NB4 (cell line): ENCODE results near the gene WDR86.

ENCODE experiments used
- DNase-seq: peaks from one replicate; pipeline ENCODE4 v3.0.0; 2010; ENCODE audit warnings: low read depth
- H3K4me3 ChIP-seq: one replicate; pipeline ENCODE4 v1.5.1; 2011; ENCODE audit warnings: mild to moderate bottlenecking, low read depth, low read length, moderate library complexity
- MYC ChIP-seq: IDR thresholded peaks from 2 replicates; pipeline ENCODE4 v1.6.1; 2011; ENCODE audit warnings: low read depth, low read length
- POLR2A ChIP-seq: IDR thresholded peaks from 2 replicates; pipeline ENCODE4 v1.6.1; 2011; ENCODE audit warnings: mild to moderate bottlenecking; ENCODE audit not compliant: insufficient read length; ENCODE audit errors: extremely low read depth
- TF ChIP-seq, protein P1 (sequence below): IDR thresholded peaks from 2 replicates; pipeline ENCODE4 v1.6.1; 2011; ENCODE audit warnings: low read depth, low read length
- TF ChIP-seq, protein P2 (sequence below): IDR thresholded peaks from one replicate; pipeline ENCODE4 v1.5.1; 2012; ENCODE audit warnings: low read depth, low read length

Gene WDR86

DNA sequence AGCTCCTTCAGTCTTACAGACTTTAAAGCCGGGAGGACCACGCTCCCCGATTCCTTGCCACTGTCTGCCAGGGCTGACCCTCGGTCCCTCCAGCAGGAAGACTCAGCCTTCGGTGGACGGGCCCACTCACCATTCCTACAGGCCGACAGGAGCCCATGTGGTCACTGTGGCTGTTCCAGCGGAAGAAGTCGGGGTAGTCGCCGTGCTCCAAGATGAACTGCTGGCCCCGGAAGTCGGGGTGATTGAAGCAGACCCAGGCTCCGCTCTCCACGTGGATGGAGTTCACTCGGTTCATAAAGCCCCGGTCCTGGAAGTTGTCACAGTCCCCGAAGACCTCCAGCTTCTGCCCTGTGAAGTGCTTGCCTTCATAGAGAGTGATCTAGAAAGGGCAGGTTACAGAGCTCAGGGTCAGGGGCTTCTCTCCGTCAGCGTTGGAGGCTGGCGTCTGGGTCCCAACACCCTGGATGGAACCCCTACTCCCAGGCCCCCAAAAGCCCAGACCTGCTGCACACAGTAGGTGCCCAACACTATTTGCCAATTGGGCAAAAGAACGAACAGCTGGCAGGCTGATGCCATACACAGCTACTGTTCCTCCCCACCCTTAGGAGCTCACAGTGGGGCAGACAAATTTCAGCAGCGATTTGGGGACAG, 28.2 kb upstream of the WDR86 start:
- H3K4me3 ChIP-seq = no peak overlapping the region
- DNase-seq = no peak
- TF ChIP-seq MYC (no peak), POLR2A (no peak)
- TF ChIP-seq, protein P1, sequence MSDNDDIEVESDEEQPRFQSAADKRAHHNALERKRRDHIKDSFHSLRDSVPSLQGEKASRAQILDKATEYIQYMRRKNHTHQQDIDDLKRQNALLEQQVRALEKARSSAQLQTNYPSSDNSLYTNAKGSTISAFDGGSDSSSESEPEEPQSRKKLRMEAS = no peak
- TF ChIP-seq, protein P2, sequence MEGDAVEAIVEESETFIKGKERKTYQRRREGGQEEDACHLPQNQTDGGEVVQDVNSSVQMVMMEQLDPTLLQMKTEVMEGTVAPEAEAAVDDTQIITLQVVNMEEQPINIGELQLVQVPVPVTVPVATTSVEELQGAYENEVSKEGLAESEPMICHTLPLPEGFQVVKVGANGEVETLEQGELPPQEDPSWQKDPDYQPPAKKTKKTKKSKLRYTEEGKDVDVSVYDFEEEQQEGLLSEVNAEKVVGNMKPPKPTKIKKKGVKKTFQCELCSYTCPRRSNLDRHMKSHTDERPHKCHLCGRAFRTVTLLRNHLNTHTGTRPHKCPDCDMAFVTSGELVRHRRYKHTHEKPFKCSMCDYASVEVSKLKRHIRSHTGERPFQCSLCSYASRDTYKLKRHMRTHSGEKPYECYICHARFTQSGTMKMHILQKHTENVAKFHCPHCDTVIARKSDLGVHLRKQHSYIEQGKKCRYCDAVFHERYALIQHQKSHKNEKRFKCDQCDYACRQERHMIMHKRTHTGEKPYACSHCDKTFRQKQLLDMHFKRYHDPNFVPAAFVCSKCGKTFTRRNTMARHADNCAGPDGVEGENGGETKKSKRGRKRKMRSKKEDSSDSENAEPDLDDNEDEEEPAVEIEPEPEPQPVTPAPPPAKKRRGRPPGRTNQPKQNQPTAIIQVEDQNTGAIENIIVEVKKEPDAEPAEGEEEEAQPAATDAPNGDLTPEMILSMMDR = no peak

DNA sequence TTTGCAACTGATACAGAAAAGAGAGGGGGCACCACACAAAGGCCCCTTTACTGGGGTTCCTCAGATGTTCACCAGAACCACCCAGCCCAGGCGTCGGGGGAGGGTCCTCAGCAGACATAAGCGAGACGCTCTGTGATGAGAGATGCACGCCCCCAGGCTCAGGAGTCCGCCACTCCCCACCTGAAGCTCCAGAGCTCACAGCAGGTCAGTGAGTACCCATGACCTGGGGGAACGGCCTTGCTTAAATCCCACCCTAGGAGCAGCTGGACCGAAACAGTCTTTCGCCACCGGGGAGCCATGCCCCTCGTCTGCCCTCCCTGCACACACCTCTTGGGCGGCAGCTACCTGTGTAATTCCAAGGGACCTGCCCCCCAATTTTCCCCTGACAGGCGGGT, 27.3 kb upstream of the WDR86 start:
- no peak for DNase-seq
- TF ChIP-seq MYC (no peak), POLR2A (no peak)
- TF ChIP-seq, protein P2 = no peak
- TF ChIP-seq, protein P1 = no peak
- no peak overlapping the region for H3K4me3 ChIP-seq

DNA sequence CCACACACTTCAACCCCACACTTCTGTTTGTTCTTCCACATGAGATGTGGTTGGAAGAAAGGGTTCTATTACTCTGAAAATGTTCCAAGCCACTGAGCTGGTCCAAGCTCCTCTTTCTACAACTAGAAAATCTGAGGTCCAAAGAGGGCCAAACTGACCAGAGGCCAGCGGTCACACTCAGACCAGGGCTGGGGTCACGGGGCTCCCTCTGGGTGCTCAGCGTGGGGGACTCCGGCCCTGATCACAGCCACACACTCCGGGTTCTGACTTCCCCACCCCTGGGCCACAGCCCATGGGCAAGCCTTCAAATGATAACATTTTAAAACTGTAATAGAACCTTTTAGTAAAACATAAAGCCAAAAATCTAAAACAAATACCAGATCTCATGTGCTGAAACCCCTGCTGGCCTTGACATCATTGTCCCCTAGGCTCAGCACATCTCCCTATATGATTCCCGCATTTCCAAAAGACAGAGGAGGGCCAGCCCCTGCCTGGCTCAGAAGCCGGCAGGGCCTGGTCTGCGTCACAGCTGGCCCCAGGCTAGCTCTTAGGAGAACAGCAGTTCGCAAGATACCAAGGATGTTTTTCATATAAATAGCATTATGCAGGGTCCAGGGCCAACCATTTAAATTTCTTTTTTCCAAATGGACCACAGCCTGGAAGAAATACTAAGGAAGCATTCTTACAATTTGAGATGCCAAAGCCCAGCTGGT, 26.8 kb upstream of the WDR86 start:
- no peak for TF ChIP-seq MYC
- no peak for TF ChIP-seq POLR2A
- TF ChIP-seq, protein P1 = no peak
- no peak for DNase-seq
- no peak overlapping the region for H3K4me3 ChIP-seq

DNA sequence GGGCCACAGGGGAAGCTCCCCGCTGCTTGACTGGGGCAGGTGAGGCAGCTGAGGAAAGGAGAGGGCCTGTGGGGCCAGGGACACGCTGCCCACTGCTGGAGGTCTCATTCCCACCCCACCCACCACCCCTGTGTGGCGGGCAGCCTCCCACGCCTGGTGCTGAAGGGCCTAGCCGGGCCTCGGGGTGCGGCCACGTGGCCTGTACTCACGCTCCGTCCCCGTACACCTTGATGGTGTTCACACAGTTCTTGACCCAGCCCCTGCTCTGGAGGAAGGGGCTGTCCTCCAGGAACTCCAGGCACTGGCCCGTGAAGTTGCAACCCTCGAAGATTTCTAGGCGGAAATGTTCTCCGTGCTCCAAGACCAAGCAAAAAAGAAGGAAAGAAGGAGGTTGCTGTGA, 26.1 kb upstream of the WDR86 start:
- TF ChIP-seq, protein P1 = no peak
- TF ChIP-seq, protein P2 = no peak
- TF ChIP-seq POLR2A = no peak
- no peak for TF ChIP-seq MYC
- DNase-seq = no peak
- H3K4me3 ChIP-seq = no peak overlapping the region

DNA sequence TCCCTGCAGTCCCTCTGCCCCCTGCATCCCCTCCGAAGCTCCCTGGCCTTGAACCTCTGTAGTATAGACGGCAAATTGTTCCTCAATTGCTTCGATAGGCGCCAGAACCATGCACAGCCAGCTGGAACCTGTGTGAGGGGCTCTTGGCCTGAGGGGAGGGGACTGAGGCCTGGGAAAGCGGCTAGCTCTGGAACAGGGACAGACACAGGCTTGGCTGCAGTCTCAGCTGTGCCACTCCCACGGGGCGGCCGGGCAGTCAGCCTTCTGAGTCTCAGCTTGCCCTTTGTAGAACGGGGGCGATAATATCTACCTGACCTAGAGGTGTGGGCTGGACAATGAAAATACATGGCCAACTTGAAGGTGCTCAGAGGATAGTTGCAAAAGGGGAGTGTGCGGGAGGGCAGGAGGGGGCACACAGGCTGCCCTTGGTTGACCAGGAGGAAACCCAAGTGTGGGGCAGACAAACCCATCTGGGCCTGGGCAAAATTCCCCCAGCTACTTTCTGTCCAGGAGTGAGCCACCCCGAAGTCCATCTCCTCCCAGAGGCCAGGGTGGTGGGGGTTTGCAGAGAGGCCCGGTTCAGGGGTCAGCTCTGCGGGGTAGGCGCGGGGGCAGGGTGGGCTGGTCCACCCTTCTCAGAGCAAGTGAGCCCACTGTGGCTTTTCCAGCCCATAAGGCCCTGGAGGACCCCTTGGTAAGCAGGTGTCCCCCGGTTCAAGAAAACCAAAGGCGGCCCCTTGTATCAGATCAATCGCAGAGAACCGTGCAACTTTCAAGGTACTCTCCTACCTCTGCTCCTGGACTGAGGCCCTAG, 25.5 kb upstream of the WDR86 start:
- TF ChIP-seq MYC (no peak), POLR2A (no peak)
- TF ChIP-seq, protein P2 = no peak
- TF ChIP-seq, protein P1 = no peak
- DNase-seq = no peak
- H3K4me3 ChIP-seq = no peak overlapping the region
